WTC11 (cell line): ENCODE data around the gene TEX51. TPM values are rescaled to one million over a fixed set of nuclear protein-coding genes. Genes with fewer than 3 reads are reported as not detected.

Source experiments
- ATAC-seq: fragments of 200-7000 bp; cut with Tn5 transposase; 2 replicates; pipeline ENCODE4 v1.10.0; 2021; ENCODE audit warnings: mild to moderate bottlenecking, moderate library complexity
- CTCF ChIA-PET: fragments of 300-600 bp; sonication (Branson Sonifier 250); formaldehyde crosslinking; loops from one replicate; lab custom pipeline; 2021; ENCODE audit warnings: antibody characterized with exemption; lab: Charles Lee
- POLR2A ChIA-PET: fragments of 350-600 bp; sonication (Branson Sonifier 250); formaldehyde crosslinking; loops from one replicate; lab custom pipeline; 2021; ENCODE audit warnings: antibody characterized with exemption; lab: Charles Lee
- DNase-seq: peaks from one replicate; pipeline ENCODE4 v3.0.0; 2021; ENCODE audit warnings: low spot score
- H3K27ac Mint-ChIP-seq: 2 replicates; pipeline ENCODE4 v1.8.0; 2021; ENCODE audit warnings: mixed read lengths
- H3K27me3 Mint-ChIP-seq: 2 replicates; pipeline ENCODE4 v1.8.0; 2021; ENCODE audit warnings: low read depth, mild to moderate bottlenecking, moderate library complexity, mixed read lengths
- H3K36me3 Mint-ChIP-seq: 2 replicates; pipeline ENCODE4 v1.8.0; 2021; ENCODE audit warnings: mixed read lengths
- H3K4me1 Mint-ChIP-seq: 2 replicates; pipeline ENCODE4 v1.8.0; 2022; ENCODE audit warnings: mixed read lengths
- H3K4me3 Mint-ChIP-seq: 2 replicates; pipeline ENCODE4 v1.8.0; 2021; ENCODE audit warnings: mild to moderate bottlenecking, moderate library complexity, mixed read lengths
- H3K9me3 Mint-ChIP-seq: 2 replicates; pipeline ENCODE4 v1.8.0; 2021; ENCODE audit warnings: mixed read lengths
- ETV6 ChIP-seq: sonication (generic); formaldehyde crosslinking; IDR thresholded peaks from 2 replicates; pipeline ENCODE4 v1.8.1; 2022; ENCODE audit warnings: mild to moderate bottlenecking, missing genetic modification reagents
- IRF2 ChIP-seq: sonication (generic); formaldehyde crosslinking; IDR thresholded peaks from 2 replicates; pipeline ENCODE4 v1.8.0; 2022; ENCODE audit warnings: low read depth, missing genetic modification reagents, borderline replicate concordance
- JAZF1 ChIP-seq: fragments of 250-450 bp; sonication (Bioruptor Pico); IDR thresholded peaks from 2 replicates; pipeline ENCODE4 v1.9.0; 2021; ENCODE audit warnings: moderate library complexity, mild to moderate bottlenecking, inconsistent platforms
- KAT7 ChIP-seq: sonication (generic); formaldehyde crosslinking; IDR thresholded peaks from 2 replicates; pipeline ENCODE4 v1.8.1; 2023; ENCODE audit warnings: missing genetic modification reagents, mild to moderate bottlenecking, borderline replicate concordance
- OVOL2 ChIP-seq: fragments of 250-450 bp; sonication (Bioruptor Pico); IDR thresholded peaks from 2 replicates; pipeline ENCODE4 v1.9.0; 2021; ENCODE audit warnings: mild to moderate bottlenecking, borderline replicate concordance
- RELA ChIP-seq: sonication (generic); formaldehyde crosslinking; IDR thresholded peaks from 2 replicates; pipeline ENCODE4 v1.8.1; 2022; ENCODE audit warnings: missing genetic modification reagents, mild to moderate bottlenecking, borderline replicate concordance
- TP53 ChIP-seq: sonication (generic); formaldehyde crosslinking; IDR thresholded peaks from 2 replicates; pipeline ENCODE4 v1.8.1; 2023; ENCODE audit warnings: mild to moderate bottlenecking, missing genetic modification reagents
- ZBTB21 ChIP-seq: sonication (generic); formaldehyde crosslinking; IDR thresholded peaks from 2 replicates; pipeline ENCODE4 v1.8.1; 2023; ENCODE audit warnings: mild to moderate bottlenecking, missing genetic modification reagents, borderline replicate concordance
- ZNF416 ChIP-seq: fragments of 250-450 bp; sonication (Bioruptor Pico); IDR thresholded peaks from 2 replicates; pipeline ENCODE4 v1.9.0; 2021; ENCODE audit warnings: mild to moderate bottlenecking, inconsistent platforms
- total RNA-seq: library from RNA; stranded (reverse); gene quantifications from 3 replicates; pipeline ENCODE4 v1.2.3, GENCODE V29; 2021
- TF ChIP-seq, protein P1 (sequence below): sonication (generic); formaldehyde crosslinking; IDR thresholded peaks from 2 replicates; pipeline ENCODE4 v1.8.1; 2023; ENCODE audit warnings: mild to moderate bottlenecking, missing genetic modification reagents, moderate library complexity
- TF ChIP-seq, protein P2 (sequence below): fragments of 250-450 bp; sonication (Bioruptor Pico); IDR thresholded peaks from 2 replicates; pipeline ENCODE4 v2.1.2; 2022; ENCODE audit warnings: mild to moderate bottlenecking, moderate library complexity
- TF ChIP-seq, protein P3 (sequence below): sonication (generic); formaldehyde crosslinking; IDR thresholded peaks from 2 replicates; pipeline ENCODE4 v1.8.0; 2022; ENCODE audit warnings: mild to moderate bottlenecking, missing genetic modification reagents
- TF ChIP-seq, protein P4 (sequence below): sonication (generic); formaldehyde crosslinking; IDR thresholded peaks from 2 replicates; pipeline ENCODE4 v1.8.0; 2022; ENCODE audit warnings: mild to moderate bottlenecking, missing genetic modification reagents
- TF ChIP-seq, protein P5 (sequence below): sonication (generic); formaldehyde crosslinking; conservative IDR thresholded peaks from 2 replicates; pipeline ENCODE4 v1.8.1; 2023; ENCODE audit warnings: mild to moderate bottlenecking, low read depth, missing genetic modification reagents, moderate library complexity
- TF ChIP-seq, protein P6 (sequence below): sonication (generic); formaldehyde crosslinking; IDR thresholded peaks from 2 replicates; pipeline ENCODE4 v1.8.1; 2022; ENCODE audit warnings: mild to moderate bottlenecking, missing genetic modification reagents, moderate library complexity, borderline replicate concordance

TEX51 gene
- total RNA-seq, 1 experiment from 2014 or later, result not detected

DNA sequence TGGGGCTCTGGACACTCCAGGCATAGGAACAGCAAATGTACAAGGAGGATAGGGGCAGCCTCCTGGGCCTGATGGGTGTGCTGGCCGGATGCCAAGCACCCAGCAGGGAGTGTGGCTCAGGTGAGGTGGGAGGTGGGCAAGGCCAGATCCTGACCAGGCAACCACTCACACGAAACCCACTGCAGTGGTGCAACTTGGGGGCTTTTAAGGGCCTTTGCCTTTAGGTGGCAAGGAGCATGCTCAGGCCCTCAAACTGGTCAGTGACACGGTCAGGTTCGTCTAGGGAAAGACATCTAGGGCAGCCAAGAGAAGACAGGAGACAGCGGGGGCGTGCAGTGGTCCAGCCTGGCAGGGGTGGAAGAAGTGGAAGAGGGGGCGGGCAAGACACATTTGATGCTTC, 18.4 kb upstream of the TEX51 start:
- ChIA-PET POLR2A (no interaction called here), CTCF (no interaction called here)
- H3K27me3 Mint-ChIP-seq, result no peaks in the 10 kb centered on the region; the same call in 1 of the 2 replicates
- peaks cover 15% of the 10 kb centered on the region for H3K4me1 Mint-ChIP-seq
- TF ChIP-seq TP53 (CRISPR knock-in tag), result no peak
- TF ChIP-seq ZNF416 (CRISPR knock-in tag), result no peak
- TF ChIP-seq, protein P1, sequence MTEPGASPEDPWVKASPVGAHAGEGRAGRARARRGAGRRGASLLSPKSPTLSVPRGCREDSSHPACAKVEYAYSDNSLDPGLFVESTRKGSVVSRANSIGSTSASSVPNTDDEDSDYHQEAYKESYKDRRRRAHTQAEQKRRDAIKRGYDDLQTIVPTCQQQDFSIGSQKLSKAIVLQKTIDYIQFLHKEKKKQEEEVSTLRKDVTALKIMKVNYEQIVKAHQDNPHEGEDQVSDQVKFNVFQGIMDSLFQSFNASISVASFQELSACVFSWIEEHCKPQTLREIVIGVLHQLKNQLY, result no peak
- TF ChIP-seq IRF2 (CRISPR knock-in tag), result no peak
- TF ChIP-seq, protein P2, sequence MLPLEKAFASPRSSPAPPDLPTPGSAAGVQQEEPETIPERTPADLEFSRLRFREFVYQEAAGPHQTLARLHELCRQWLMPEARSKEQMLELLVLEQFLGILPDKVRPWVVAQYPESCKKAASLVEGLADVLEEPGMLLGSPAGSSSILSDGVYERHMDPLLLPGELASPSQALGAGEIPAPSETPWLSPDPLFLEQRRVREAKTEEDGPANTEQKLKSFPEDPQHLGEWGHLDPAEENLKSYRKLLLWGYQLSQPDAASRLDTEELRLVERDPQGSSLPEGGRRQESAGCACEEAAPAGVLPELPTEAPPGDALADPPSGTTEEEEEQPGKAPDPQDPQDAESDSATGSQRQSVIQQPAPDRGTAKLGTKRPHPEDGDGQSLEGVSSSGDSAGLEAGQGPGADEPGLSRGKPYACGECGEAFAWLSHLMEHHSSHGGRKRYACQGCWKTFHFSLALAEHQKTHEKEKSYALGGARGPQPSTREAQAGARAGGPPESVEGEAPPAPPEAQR (CRISPR knock-in tag), result no peak
- TF ChIP-seq, protein P3, sequence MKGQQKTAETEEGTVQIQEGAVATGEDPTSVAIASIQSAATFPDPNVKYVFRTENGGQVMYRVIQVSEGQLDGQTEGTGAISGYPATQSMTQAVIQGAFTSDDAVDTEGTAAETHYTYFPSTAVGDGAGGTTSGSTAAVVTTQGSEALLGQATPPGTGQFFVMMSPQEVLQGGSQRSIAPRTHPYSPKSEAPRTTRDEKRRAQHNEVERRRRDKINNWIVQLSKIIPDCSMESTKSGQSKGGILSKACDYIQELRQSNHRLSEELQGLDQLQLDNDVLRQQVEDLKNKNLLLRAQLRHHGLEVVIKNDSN (CRISPR knock-in tag), result no peak
- no peak for TF ChIP-seq JAZF1 (CRISPR knock-in tag)
- no peak for TF ChIP-seq ETV6 (CRISPR knock-in tag)
- no peak for TF ChIP-seq OVOL2 (CRISPR knock-in tag)
- no peak for TF ChIP-seq RELA (CRISPR knock-in tag)
- TF ChIP-seq, protein P4, sequence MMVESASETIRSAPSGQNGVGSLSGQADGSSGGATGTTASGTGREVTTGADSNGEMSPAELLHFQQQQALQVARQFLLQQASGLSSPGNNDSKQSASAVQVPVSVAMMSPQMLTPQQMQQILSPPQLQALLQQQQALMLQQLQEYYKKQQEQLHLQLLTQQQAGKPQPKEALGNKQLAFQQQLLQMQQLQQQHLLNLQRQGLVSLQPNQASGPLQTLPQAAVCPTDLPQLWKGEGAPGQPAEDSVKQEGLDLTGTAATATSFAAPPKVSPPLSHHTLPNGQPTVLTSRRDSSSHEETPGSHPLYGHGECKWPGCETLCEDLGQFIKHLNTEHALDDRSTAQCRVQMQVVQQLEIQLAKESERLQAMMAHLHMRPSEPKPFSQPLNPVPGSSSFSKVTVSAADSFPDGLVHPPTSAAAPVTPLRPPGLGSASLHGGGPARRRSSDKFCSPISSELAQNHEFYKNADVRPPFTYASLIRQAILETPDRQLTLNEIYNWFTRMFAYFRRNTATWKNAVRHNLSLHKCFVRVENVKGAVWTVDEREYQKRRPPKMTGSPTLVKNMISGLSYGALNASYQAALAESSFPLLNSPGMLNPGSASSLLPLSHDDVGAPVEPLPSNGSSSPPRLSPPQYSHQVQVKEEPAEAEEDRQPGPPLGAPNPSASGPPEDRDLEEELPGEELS, result no peak
- no peak for TF ChIP-seq ZBTB21
- TF ChIP-seq, protein P5, sequence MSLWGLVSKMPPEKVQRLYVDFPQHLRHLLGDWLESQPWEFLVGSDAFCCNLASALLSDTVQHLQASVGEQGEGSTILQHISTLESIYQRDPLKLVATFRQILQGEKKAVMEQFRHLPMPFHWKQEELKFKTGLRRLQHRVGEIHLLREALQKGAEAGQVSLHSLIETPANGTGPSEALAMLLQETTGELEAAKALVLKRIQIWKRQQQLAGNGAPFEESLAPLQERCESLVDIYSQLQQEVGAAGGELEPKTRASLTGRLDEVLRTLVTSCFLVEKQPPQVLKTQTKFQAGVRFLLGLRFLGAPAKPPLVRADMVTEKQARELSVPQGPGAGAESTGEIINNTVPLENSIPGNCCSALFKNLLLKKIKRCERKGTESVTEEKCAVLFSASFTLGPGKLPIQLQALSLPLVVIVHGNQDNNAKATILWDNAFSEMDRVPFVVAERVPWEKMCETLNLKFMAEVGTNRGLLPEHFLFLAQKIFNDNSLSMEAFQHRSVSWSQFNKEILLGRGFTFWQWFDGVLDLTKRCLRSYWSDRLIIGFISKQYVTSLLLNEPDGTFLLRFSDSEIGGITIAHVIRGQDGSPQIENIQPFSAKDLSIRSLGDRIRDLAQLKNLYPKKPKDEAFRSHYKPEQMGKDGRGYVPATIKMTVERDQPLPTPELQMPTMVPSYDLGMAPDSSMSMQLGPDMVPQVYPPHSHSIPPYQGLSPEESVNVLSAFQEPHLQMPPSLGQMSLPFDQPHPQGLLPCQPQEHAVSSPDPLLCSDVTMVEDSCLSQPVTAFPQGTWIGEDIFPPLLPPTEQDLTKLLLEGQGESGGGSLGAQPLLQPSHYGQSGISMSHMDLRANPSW (CRISPR knock-in tag), result no peak
- TF ChIP-seq KAT7, result no peak
- no peak overlapping the region for H3K4me3 Mint-ChIP-seq
- no peak overlapping the region for H3K27ac Mint-ChIP-seq
- ATAC-seq, result no peak
- peaks cover 9% of the 10 kb centered on the region for H3K9me3 Mint-ChIP-seq
- DNase-seq, result no peak
- peaks cover 9% of the 10 kb centered on the region for H3K36me3 Mint-ChIP-seq

DNA sequence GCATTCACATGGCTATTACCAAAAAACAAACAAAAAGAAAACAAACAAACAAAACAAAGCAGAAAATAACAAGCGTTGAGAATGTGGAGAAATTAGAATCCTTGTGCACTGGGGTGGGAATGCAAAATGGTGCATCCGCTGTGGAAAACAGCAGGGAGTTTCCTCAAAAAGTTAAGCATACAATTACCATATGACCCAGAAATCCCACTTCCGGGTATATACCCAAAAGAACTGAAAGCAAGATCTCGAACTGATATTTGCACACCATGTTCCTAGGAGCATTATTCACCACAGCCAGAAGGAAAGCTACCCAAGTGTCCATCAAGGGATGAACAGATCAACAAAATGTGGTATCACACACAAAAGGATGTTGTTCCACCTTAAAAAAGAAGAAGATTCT, 17.9 kb upstream of the TEX51 start:
- CTCF ChIA-PET, result interaction anchor here (1.6 kb wide), 1 partner anchor 16 kb away, joined by 3 read pairs; no protein-coding TSS in a partner anchor

More for the DNA sequence above, 17.9 kb upstream of the TEX51 start:
- peaks cover 4% of the 10 kb centered on the region for H3K36me3 Mint-ChIP-seq
- ATAC-seq (no peak), DNase-seq (no peak)
- peaks cover 11% of the 10 kb centered on the region for H3K4me1 Mint-ChIP-seq
- no peak overlapping the region for H3K4me3 Mint-ChIP-seq
- no peak overlapping the region for H3K27ac Mint-ChIP-seq
- peaks cover 4% of the 10 kb centered on the region for H3K9me3 Mint-ChIP-seq
- POLR2A ChIA-PET, result no interaction called here
- H3K27me3 Mint-ChIP-seq, result no peaks in the 10 kb centered on the region; the same call in 1 of the 2 replicates
- TF ChIP-seq, protein P6, sequence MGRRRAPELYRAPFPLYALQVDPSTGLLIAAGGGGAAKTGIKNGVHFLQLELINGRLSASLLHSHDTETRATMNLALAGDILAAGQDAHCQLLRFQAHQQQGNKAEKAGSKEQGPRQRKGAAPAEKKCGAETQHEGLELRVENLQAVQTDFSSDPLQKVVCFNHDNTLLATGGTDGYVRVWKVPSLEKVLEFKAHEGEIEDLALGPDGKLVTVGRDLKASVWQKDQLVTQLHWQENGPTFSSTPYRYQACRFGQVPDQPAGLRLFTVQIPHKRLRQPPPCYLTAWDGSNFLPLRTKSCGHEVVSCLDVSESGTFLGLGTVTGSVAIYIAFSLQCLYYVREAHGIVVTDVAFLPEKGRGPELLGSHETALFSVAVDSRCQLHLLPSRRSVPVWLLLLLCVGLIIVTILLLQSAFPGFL, result no peak
